Fibroblast of skin of left biceps (primary cell): Measurements from ENCODE around the gene MED15.

Source experiments
- DNase-seq, 2 experiments: peaks; one replicate each; pipeline ENCODE4 v3.0.0-alpha.2; 2013; ENCODE audit warnings: low read depth in 2 of 2

The MED15 gene

DNA sequence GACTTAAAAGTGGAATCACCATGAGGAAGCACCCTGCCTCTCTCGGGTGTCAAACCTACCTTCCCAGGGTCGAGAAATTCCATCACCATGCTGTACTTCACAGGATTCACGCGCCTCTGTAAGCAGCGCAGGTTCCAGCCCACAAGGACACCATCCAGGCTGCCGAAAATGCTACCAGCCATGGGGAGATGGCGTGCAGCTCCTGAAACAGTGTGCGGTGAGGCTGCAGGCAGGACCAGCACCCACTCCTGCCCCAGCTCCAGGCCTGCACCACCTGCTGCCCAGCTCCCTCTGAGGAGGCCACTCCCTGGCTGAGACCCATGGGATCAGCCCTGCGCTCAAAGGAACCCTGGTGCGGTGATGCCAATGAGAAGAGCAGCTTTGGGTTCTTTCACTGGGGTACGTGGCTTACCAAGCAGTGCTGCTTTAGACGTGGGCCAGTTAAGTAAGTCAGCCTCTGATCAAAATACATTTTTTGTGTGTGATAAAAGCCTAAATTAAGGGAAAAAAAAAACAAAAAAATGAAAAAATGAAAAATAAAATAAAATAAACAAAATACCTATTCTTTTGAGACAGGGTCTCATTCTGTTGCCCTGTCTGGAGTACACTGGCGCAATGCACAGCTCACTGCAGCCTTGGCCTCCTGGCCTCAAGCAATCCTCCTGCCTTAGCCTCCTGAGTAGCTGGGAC is 115.4 kb downstream of the MED15 start:
- DNase-seq = no peak

- DNase-seq = no peak
These were observed 116.8 kb downstream of the MED15 start for GRCh38 chr22:20624161-20624616.

GRCh38 chr22:20625270-20625669 is 117.9 kb downstream of the MED15 start:
- no peak for DNase-seq

GRCh38 chr22:20626811-20627210 is 119.4 kb downstream of the MED15 start:
- DNase-seq = no peak

DNA sequence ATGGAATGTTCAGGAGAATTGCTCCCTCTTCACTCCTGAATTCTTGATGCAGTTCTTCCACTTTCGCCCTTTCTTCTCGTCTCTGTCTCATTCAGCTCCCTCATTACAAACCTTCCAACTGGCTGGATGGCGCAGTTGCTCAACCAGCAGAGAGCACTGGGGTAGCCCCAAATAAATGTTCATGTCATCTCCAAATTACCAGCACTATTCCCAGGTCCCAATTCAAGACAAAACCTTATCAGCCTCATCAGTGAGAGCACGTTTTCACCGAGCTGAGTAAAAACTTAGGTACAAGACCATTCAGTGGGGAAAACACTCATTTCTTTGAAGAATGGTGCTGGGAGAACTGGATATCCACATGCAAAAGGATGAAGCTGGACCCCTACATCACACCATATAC is 120.0 kb downstream of the MED15 start:
- no peak for DNase-seq

- no peak for DNase-seq
These were observed 120.9 kb downstream of the MED15 start for GRCh38 chr22:20628081-20628939.

GRCh38 chr22:20629401-20629800 is 122.0 kb downstream of the MED15 start:
- no peak for DNase-seq

- DNase-seq = no peak
These were observed 123.6 kb downstream of the MED15 start for GRCh38 chr22:20630873-20631617.

DNA sequence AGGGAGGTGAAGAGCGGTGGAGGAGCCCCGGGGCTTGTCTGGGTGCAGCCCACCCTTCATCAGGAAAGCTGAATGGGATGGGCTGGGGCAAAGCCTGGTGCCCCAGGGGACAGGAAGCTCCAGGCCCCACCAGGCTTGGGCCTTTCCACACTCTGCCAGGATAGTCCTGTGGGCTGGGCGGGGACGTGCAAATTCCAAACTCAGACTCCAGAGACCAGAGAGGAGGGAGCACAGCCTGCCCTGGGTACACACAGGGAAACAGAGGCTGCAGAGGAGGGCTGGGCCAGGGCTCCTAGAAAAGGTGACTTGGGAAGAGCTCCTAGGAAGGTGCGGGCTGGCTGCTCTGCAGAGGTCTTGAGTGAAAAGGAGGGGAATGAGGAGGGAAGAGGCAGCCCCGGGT is 124.7 kb downstream of the MED15 start:
- no peak for DNase-seq

DNA sequence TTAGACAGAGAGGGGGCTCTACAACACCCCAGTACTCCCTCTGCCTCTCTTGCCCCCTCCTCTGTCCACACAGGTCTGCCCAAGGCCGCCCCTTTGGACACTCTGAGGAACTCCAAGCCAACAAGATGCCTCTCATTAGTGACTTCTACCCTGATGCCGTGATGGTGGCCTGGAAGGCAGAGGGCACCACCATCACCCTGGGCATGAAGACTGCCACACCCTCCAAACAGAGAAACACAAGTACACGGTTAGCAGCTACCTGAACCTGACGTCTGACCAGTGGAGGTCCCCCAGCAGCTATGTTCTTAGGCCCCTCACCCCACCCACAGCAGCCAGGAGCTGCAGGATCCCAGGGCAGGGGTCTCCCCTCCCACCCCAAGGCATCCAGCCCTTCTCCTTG is 125.1 kb downstream of the MED15 start:
- no peak for DNase-seq

GRCh38 chr22:20634560-20635226 is 127.3 kb downstream of the MED15 start:
- no peak for DNase-seq

- no peak for DNase-seq
These were observed 127.8 kb downstream of the MED15 start for GRCh38 chr22:20635227-20635591.

GRCh38 chr22:20636075-20636812 is 128.8 kb downstream of the MED15 start:
- no peak for DNase-seq

DNA sequence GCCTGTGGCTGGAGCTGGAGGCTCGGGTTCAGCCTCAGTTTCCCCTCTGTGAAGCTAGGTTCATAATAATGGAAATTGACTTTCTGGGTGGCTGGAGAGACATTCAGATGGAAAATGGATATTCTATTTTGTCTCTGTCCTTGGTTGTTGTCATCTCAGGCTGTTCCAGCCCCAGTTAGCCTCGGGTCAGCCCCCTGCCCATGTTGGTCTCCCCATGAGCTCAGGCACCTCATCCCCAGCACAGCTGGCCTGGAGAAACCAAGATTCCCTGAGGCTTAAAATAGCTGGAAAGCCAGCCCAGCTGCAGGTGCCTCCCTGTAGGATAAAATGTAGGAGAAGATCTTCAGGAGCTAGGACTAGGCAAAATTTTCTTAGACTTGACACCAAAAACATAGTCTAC is 129.5 kb downstream of the MED15 start:
- DNase-seq = no peak
